HCT116 (cell line): ENCODE results near the gene GLIPR2.

Experiments
- CBX3 ChIP-seq: IDR thresholded peaks from 2 replicates; pipeline ENCODE4 v1.6.1; 2012; ENCODE audit warnings: low read depth
- EZH2phosphoT487 ChIP-seq: fragments of 200-600 bp; IDR thresholded peaks from 2 replicates; pipeline ENCODE4 v1.6.1; 2018; ENCODE audit warnings: antibody characterized with exemption, borderline replicate concordance
- POLR2A ChIP-seq: IDR thresholded peaks from 2 replicates; pipeline ENCODE4 v1.7.0; 2011; ENCODE audit warnings: borderline replicate concordance; ENCODE audit not compliant: insufficient read depth, insufficient read length; ENCODE audit errors: extremely low read depth
- POLR2AphosphoS5 ChIP-seq: IDR thresholded peaks from 2 replicates; pipeline ENCODE4 v1.6.1; 2011; ENCODE audit warnings: mild to moderate bottlenecking, low read depth, low read length, moderate library complexity
- ZFX ChIP-seq: fragments of 450-650 bp; IDR thresholded peaks from 2 replicates; pipeline ENCODE4 v1.6.1; 2017
- TF ChIP-seq, protein P1 (sequence below), 3 experiments: fragments of 200-600 bp in 1 of 3; sonication (generic) in 1 of 3; IDR thresholded peaks in 2 of 3; conservative IDR thresholded peaks in 1 of 3; 2 replicates each; pipeline ENCODE4 v1.5.1; 2012 to 2017; ENCODE audit warnings: low read depth in 2 of 3, low read length in 2 of 3, antibody characterized with exemption in 1 of 3, borderline replicate concordance in 1 of 3, control low read depth in 1 of 3, mild to moderate bottlenecking in 1 of 3, mixed read lengths in 1 of 3, mixed run types in 1 of 3, moderate library complexity in 1 of 3; ENCODE audit not compliant: insufficient read depth in 1 of 3
- TF ChIP-seq, protein P2 (sequence below): IDR thresholded peaks from 2 replicates; pipeline ENCODE4 v1.6.1; 2012
- TF ChIP-seq, protein P3 (sequence below): IDR thresholded peaks from 2 replicates; pipeline ENCODE4 v1.6.1; 2012
- TF ChIP-seq, protein P4 (sequence below): IDR thresholded peaks from 2 replicates; pipeline ENCODE4 v1.6.1; 2011; ENCODE audit warnings: mild to moderate bottlenecking, low read length, moderate library complexity; ENCODE audit not compliant: insufficient replicate concordance; ENCODE audit errors: extremely low read depth
- TF ChIP-seq, protein P5 (sequence below): IDR thresholded peaks from 2 replicates; pipeline ENCODE4 v1.6.1; 2012; ENCODE audit warnings: low read depth

DNA sequence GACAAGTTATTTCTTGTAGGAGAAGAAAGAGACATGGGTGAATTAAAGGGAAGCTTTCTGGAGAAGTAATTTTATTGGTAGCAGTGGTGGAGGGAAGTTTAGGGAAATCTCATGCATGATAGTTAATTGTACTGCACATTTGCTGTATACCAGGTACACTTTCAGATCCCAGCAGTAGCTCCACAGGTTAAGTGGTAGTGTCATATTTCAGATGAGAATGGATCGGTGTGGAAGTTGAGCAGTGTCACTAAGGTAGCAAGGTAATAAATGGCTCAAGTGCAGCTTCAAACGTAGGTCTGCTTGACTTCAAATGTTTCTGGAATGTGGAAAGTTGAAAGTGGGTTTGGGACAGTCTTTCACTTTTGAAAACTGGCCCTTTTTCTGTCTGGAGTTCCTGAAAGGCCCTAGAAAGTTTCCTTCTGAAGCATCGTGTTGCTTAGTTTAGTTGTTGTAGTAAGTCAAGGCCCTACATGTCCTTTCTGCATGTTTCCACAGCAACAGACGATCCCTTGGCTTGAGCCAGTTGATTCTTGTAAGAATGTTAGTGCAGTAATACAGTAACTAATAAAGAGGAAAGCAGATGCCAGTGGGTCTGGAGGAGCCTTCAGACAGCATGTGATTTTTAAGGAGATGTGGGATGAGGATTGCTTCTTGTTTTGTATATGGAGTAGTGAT lies 57.9 kb downstream of the GLIPR2 start:
- TF ChIP-seq, protein P1, sequence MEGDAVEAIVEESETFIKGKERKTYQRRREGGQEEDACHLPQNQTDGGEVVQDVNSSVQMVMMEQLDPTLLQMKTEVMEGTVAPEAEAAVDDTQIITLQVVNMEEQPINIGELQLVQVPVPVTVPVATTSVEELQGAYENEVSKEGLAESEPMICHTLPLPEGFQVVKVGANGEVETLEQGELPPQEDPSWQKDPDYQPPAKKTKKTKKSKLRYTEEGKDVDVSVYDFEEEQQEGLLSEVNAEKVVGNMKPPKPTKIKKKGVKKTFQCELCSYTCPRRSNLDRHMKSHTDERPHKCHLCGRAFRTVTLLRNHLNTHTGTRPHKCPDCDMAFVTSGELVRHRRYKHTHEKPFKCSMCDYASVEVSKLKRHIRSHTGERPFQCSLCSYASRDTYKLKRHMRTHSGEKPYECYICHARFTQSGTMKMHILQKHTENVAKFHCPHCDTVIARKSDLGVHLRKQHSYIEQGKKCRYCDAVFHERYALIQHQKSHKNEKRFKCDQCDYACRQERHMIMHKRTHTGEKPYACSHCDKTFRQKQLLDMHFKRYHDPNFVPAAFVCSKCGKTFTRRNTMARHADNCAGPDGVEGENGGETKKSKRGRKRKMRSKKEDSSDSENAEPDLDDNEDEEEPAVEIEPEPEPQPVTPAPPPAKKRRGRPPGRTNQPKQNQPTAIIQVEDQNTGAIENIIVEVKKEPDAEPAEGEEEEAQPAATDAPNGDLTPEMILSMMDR (IDR thresholded peaks at IDR 0.05 in 2 of 3, conservative IDR thresholded peaks at IDR 0.05 in 1 of 3; ENCODE audit: borderline replicate concordance in 1 of 3, insufficient read depth in 1 of 3, low read depth in 2 of 3, low read length in 2 of 3) = no peak
- TF ChIP-seq, protein P2, sequence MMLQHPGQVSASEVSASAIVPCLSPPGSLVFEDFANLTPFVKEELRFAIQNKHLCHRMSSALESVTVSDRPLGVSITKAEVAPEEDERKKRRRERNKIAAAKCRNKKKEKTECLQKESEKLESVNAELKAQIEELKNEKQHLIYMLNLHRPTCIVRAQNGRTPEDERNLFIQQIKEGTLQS = no peak
- TF ChIP-seq CBX3 (no peak), POLR2A (no peak), ZFX (no peak), EZH2phosphoT487 (no peak), POLR2AphosphoS5 (no peak)
- TF ChIP-seq, protein P3, sequence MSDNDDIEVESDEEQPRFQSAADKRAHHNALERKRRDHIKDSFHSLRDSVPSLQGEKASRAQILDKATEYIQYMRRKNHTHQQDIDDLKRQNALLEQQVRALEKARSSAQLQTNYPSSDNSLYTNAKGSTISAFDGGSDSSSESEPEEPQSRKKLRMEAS = no peak
- TF ChIP-seq, protein P4, sequence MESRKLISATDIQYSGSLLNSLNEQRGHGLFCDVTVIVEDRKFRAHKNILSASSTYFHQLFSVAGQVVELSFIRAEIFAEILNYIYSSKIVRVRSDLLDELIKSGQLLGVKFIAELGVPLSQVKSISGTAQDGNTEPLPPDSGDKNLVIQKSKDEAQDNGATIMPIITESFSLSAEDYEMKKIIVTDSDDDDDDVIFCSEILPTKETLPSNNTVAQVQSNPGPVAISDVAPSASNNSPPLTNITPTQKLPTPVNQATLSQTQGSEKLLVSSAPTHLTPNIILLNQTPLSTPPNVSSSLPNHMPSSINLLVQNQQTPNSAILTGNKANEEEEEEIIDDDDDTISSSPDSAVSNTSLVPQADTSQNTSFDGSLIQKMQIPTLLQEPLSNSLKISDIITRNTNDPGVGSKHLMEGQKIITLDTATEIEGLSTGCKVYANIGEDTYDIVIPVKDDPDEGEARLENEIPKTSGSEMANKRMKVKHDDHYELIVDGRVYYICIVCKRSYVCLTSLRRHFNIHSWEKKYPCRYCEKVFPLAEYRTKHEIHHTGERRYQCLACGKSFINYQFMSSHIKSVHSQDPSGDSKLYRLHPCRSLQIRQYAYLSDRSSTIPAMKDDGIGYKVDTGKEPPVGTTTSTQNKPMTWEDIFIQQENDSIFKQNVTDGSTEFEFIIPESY = no peak
- TF ChIP-seq, protein P5, sequence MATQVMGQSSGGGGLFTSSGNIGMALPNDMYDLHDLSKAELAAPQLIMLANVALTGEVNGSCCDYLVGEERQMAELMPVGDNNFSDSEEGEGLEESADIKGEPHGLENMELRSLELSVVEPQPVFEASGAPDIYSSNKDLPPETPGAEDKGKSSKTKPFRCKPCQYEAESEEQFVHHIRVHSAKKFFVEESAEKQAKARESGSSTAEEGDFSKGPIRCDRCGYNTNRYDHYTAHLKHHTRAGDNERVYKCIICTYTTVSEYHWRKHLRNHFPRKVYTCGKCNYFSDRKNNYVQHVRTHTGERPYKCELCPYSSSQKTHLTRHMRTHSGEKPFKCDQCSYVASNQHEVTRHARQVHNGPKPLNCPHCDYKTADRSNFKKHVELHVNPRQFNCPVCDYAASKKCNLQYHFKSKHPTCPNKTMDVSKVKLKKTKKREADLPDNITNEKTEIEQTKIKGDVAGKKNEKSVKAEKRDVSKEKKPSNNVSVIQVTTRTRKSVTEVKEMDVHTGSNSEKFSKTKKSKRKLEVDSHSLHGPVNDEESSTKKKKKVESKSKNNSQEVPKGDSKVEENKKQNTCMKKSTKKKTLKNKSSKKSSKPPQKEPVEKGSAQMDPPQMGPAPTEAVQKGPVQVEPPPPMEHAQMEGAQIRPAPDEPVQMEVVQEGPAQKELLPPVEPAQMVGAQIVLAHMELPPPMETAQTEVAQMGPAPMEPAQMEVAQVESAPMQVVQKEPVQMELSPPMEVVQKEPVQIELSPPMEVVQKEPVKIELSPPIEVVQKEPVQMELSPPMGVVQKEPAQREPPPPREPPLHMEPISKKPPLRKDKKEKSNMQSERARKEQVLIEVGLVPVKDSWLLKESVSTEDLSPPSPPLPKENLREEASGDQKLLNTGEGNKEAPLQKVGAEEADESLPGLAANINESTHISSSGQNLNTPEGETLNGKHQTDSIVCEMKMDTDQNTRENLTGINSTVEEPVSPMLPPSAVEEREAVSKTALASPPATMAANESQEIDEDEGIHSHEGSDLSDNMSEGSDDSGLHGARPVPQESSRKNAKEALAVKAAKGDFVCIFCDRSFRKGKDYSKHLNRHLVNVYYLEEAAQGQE = no peak
